GM12891 (cell line): Measurements from ENCODE around the gene WDPCP.
"Not testable (repeated sequence)": the region's sequence is repeated elsewhere in the genome, so short reads cannot be mapped to it uniquely, and the experiment has no call there.

Experiments used
- DNase-seq: peaks from one replicate; pipeline ENCODE4 v3.0.0; 2011; ENCODE audit warnings: low spot score; ENCODE audit not compliant: insufficient read length
- FAIRE-seq: peaks from 2 replicates; lab custom pipeline; 2011; peaks lifted over from hg19 to GRCh38; lab: Jason Lieb, UNC
- PAX5 ChIP-seq: IDR thresholded peaks from 2 replicates; pipeline ENCODE4 v1.6.1; 2011; ENCODE audit warnings: low read length, moderate library complexity, mild to moderate bottlenecking; ENCODE audit not compliant: insufficient read depth, severe bottlenecking
- POLR2A ChIP-seq: IDR thresholded peaks from 2 replicates; pipeline ENCODE4 v1.6.1; 2011; ENCODE audit warnings: low read depth, low read length, control low read depth
- POLR2AphosphoS5 ChIP-seq: IDR thresholded peaks from 2 replicates; pipeline ENCODE4 v1.6.1; 2011; ENCODE audit warnings: low read depth, low read length, control low read depth
- POU2F2 ChIP-seq: IDR thresholded peaks from 2 replicates; pipeline ENCODE4 v1.6.1; 2011; ENCODE audit warnings: low read depth, mild to moderate bottlenecking, control low read depth, low read length, moderate library complexity
- SPI1 ChIP-seq: IDR thresholded peaks from 2 replicates; pipeline ENCODE4 v1.6.1; 2011; ENCODE audit warnings: low read depth, low read length, control low read depth
- TAF1 ChIP-seq: IDR thresholded peaks from 2 replicates; pipeline ENCODE4 v1.6.1; 2011; ENCODE audit warnings: low read depth, low read length, control low read depth

Gene WDPCP

DNA sequence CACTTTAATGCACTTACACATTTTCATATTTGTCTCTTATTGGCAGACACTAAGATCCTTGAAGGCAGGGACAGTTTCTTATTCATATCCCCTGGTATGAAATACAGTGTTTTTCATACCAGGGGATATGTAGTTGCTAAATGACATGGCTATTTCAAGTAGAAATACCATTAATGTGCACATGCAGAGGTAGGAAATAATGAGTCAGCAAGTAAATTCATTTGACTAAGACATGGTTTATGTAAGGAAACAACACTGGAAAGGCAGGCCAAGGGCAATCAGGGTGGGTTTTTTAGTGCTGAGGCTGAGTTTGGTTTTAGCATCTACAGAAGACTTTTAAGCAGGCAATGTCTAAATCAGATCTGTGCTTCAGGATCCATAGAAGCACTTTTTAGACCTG lies 155.9 kb downstream of the WDPCP start:
- no peak for TF ChIP-seq POU2F2
- no peak for TF ChIP-seq POLR2A
- no peak for TF ChIP-seq PAX5
- TF ChIP-seq TAF1: no peak
- no peak for TF ChIP-seq POLR2AphosphoS5
- TF ChIP-seq SPI1: no peak
- FAIRE-seq: peak; percentile 16
- no peak for DNase-seq

DNA sequence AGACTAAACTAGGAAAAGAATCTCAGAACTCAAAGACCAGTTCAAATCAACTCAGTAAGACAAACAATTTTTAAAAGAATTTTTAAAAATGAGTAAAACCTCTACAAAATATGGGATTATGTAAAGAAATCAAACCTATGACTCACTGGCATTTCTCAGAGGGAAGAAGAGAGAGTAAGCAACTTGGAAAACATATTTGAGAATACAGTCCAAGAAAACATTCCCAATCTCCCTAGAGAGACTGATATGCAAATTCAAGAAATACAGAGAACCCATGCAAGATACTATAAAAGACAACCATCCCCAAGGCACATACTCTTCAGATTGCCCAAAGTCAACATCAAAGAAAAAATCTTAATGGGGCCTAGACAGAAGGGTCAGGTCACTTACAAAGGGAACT lies 162.7 kb downstream of the WDPCP start:
- no peak for DNase-seq
- TF ChIP-seq TAF1 (no peak), SPI1 (no peak), POU2F2 (no peak), POLR2A (no peak), POLR2AphosphoS5 (no peak), PAX5 (no peak)
- FAIRE-seq: no peak

DNA sequence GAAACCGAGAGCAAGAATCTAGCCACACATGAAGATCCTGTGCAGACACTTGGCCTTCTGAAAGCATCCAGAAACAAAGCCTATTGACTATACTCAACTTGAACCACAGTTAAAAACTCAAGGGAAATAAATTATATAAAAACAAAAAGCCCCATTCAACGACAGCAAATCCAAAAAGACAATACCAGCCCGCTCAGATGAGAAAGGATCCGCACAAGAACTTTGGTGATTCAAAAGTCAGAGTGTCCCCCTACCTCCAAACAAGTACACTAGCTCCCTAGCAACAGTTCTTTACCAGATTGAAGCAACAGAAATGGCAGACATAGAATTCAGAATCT lies 163.2 kb downstream of the WDPCP start:
- TF ChIP-seq POLR2A (no peak), PAX5 (no peak), TAF1 (no peak), POLR2AphosphoS5 (no peak), SPI1 (no peak), POU2F2 (no peak)
- FAIRE-seq (no peak), DNase-seq (no peak)

DNA sequence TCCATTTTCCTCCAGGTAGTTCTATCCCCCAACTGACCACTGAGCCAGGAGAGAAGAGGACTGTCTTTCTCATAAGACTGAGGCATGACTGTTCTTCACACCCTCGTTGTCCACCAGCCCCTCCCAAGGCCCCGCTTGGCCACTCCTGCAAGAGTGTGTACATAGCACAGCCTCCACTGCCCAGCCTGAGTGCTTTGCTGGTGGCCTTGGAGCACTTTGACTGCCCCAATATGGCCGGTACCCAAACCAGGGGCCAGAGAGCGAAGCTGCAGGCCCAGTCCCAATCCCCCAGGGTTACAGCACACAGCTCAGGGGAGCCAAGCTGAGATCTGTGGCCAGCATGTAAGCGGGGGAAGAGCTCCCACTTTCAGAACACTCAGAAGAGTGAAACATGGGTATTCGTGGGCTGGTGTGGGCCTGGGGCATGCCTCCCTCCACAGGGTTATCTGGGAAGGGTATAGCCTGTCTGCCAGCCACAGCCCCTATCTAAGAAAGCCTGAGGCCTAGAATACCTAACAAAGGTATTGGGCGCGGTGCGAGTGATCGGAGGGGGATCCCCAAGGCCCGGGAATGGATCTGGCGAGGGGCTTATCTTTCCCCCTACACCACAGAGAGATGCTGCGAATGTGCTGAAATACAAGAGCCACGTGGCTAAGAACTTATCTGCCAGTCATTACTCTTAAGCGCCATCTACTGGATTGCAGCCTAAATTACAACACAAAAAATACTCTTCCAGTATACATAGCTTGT lies 163.8 kb downstream of the WDPCP start:
- DNase-seq (peak; percentile 6), FAIRE-seq (peak; percentile 77)
- no peak for TF ChIP-seq SPI1
- TF ChIP-seq TAF1: no peak
- TF ChIP-seq PAX5: no peak
- TF ChIP-seq POLR2A: no peak

DNA sequence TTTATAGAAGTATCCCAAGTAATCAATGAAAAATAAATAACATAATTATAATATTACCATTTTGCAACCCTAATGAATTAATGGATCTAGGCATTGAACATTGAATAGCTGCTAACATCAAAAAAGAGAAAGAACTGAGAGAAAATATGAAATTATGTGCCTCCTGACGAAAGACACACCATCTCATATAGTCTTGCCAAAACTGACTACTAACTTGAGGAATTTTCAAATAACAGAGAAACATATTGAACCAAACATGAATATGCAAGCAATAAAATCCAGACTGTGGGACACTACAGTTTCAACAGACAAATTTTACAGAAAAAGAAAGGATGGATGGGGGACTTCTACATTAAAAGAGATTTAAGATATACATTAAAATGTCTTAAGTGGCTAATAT lies 165.7 kb downstream of the WDPCP start:
- no peak for FAIRE-seq
- TF ChIP-seq POLR2AphosphoS5: no peak
- no peak for TF ChIP-seq SPI1
- TF ChIP-seq POU2F2: no peak
- TF ChIP-seq POLR2A: no peak
- no peak for TF ChIP-seq PAX5
- TF ChIP-seq TAF1: no peak
- DNase-seq: no peak

DNA sequence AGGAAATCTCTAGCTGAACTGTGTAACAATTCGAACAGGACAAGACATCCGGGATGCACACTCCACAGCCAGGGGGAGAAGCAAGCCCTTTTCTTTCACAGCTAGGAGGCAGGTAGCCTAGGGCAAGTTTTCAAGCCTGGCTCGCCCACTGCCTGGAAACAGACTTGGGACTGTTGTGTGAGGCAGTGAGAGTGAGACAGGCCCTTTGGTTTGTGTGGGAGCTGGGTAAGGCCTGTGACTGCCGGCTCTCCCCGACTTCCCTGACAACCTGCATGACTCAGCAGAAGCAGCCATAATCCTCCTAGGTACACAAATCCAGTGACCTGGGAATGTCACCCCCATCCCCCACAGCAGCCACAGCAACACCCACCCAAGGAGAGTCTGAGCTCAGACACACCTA lies 179.7 kb downstream of the WDPCP start:
- DNase-seq (no peak), FAIRE-seq (no peak)
- TF ChIP-seq TAF1 (no peak), POLR2A (no peak), PAX5 (no peak), POLR2AphosphoS5 (no peak), POU2F2 (no peak), SPI1 (no peak)

DNA sequence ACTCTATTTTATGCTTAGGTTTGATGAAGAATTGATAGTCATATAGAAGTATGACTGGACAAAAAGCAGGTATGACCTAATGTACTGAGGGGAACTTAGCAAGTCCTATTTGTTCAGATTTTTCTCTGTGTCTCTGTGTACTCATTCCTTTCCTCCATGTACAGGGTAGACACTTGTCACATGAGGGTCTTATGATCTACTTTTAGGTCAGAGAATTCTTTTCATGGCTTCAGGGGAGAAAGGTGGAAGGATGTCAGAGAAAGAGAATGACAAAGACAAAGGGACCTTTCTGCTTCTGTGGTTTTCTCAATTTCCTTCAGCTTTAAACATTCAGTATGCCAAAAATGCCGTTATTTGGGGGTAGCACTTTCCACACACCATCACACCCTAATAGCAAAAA lies 181.6 kb downstream of the WDPCP start:
- no peak for TF ChIP-seq POU2F2
- TF ChIP-seq PAX5: no peak
- DNase-seq (no peak), FAIRE-seq (no peak)

DNA sequence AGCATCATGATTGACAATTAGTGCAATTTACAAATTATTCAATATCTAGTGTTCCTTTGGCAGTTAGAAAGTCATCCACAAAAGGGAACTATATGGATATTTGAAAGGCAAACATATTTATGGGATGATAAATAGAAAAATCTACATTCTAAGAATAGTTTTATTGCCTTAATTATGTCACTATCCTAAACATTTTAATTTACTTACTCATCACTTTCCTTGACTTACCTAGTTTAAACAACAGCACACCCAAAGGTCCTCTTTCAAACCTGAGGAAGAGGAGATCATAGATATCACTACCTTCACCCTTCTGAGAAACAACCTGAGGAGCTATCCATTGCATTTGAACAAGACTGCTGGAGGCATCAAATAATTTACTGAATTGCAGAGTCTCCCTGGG lies 184.5 kb downstream of the WDPCP start:
- no peak for FAIRE-seq

DNA sequence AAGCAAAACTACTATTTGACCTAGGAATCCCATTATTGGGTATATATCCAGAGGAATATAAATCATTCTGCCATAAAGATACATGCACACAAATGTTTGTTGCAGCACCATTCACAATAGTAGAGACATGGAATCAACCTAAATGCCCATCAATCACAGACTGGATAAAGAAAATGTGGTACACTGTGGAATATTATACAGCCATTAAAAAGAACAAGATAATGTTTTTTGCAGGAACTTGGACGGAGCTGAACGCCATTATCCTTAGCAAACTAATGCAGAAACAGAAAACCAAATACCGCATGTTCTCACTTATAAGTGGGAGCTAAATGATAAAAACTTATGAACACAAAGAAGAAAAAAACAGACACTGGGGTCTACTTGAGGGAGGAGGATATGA lies 185.4 kb downstream of the WDPCP start:
- not testable (repeated sequence) for FAIRE-seq, DNase-seq

More for the DNA sequence above, 184.5 kb downstream of the WDPCP start:
- TF ChIP-seq TAF1: no peak
- DNase-seq: no peak

DNA sequence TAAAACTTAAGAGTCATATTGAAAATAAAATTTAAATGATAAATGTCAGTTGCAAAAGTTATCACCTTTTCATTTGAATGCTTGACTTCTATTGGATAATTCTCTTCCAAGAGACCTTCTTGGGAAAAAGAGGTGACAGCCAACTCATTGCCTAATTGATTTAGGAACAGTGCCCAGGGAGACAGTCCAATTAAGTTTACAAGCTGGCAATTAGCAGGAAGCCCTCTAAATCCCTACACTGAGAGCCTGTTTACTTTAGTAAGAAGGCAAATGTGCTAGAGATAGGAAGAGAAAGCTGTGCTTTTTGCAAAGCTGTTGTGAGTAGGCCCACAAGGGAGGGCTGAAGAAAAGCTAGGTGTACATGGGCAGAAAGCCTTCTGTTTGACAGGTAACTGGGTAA lies 189.1 kb downstream of the WDPCP start:
- TF ChIP-seq POLR2A (no peak), PAX5 (no peak), POLR2AphosphoS5 (no peak), TAF1 (no peak), SPI1 (no peak), POU2F2 (no peak)
- DNase-seq: no peak
- no peak for FAIRE-seq

DNA sequence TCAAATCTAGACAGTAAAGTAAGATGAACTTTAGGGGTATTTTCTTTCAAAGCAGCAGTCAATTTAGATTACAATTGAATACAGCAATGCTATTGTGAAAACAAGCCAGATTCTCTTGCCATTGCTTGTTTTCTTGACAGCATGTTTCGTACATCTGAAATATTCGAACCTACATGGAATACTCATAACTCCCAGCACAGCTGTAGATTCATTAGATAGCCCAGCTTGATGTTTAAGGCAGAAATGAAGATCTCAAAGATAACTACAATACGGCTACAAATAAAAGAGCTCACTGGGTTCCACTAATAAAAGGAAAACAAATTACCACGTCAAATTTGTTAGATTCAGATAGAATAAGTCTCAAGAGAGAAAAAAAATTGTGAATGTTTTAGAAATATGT lies 208.8 kb downstream of the WDPCP start:
- DNase-seq (no peak), FAIRE-seq (no peak)
- TF ChIP-seq POLR2AphosphoS5 (no peak), POU2F2 (no peak), SPI1 (no peak), TAF1 (no peak), POLR2A (no peak), PAX5 (no peak)

DNA sequence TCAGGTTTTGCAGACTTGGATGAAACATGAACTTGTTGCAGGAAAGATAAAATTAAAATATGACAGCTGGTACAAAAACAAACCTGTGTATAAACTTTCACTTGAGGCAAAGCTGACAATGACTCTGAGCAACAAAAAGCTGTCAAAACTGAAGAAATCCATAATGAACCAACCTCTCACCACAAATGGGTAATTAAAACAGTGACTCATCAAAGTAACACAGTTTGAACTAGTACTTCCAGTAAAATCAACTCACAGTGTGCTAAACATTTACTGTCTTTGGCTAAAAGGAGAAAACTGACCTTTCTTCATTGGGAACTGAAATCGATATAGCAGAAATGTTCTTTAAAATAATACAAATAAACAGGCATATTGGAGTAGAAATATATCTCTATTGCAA lies 209.7 kb downstream of the WDPCP start:
- DNase-seq (no peak), FAIRE-seq (no peak)
- TF ChIP-seq POU2F2 (no peak), PAX5 (no peak), POLR2A (no peak), SPI1 (no peak), POLR2AphosphoS5 (no peak), TAF1 (no peak)
